OCI-LY3 (cell line): ENCODE data around the gene SCN8A.

Source experiments
- EZH2phosphoT487 ChIP-seq: fragments of 200-600 bp; shearing (Covaris generic); IDR thresholded peaks from 2 replicates; pipeline ENCODE4 v1.6.1; 2018; ENCODE audit warnings: antibody characterized with exemption, mixed run types, low read depth
- TF ChIP-seq, protein P1 (sequence below): fragments of 200-600, 300-600 bp; sonication (generic); IDR thresholded peaks from 2 replicates; pipeline ENCODE4 v1.5.1; 2014; ENCODE audit warnings: antibody characterized with exemption, low read length, low read depth

DNA sequence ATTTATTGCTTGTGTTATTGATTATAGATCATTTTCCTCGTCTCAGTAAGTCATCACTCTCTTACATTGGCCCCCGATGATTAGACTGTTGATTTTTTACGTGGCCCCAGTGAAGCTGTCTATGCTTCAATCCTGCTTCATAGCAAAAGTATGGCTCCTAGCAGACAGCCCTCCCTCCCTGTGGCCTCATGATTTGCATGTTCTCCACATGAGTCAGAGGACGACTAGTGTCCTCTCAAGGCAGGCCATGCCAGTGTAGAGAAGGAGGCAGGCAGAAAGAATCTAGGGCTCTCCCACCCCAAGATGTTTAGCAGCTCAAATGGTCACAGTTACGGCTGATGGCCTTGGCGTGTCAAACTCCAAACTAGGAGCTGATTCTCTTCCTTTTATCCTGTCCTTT is 197.8 kb downstream of the SCN8A start:
- TF ChIP-seq, protein P1, sequence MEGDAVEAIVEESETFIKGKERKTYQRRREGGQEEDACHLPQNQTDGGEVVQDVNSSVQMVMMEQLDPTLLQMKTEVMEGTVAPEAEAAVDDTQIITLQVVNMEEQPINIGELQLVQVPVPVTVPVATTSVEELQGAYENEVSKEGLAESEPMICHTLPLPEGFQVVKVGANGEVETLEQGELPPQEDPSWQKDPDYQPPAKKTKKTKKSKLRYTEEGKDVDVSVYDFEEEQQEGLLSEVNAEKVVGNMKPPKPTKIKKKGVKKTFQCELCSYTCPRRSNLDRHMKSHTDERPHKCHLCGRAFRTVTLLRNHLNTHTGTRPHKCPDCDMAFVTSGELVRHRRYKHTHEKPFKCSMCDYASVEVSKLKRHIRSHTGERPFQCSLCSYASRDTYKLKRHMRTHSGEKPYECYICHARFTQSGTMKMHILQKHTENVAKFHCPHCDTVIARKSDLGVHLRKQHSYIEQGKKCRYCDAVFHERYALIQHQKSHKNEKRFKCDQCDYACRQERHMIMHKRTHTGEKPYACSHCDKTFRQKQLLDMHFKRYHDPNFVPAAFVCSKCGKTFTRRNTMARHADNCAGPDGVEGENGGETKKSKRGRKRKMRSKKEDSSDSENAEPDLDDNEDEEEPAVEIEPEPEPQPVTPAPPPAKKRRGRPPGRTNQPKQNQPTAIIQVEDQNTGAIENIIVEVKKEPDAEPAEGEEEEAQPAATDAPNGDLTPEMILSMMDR = no peak
- no peak for TF ChIP-seq EZH2phosphoT487
